NCI-H226 (cell line): ENCODE measurements around the gene SS18L1.

Experiments used
- DNase-seq: peaks from one replicate; pipeline ENCODE4 v3.0.0-alpha.2; 2015

The SS18L1 gene

DNA sequence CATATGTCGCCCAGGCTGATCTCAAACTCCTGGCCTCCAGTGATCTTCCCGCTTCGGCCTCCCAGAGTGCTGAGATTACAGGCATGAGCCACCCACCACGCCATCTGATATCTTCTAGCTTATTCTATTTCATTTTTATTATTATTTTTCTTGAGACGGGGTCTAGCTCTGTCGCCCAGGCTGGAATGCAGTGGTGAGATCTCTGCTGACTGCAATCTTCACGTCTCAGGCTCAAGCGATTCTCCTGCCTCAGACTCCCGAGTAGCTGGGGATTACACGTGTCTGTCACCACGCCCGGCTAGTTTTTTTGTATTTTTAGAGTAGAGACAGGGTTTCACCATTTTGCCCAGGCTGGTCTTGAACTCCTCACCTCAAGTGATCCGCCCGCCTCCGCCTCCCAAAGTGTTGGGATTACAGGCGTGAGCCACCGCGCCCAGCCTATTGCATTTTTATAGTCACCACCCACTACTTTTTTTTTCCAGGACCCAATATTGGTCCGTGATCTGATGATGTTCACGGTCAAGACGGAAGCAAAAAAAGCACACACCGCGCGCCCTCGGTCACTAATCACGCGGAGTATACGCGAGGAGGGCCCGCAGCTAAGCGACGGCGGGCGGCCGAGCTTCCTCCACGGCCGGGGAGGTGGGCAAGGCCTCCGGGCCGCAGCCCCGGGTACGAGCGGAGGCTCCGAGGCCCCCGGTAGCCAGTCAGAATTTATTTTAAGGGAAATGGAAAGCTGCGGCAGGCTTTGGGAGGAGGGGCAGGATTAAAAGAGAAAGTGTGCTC, 22.4 kb upstream of the SS18L1 start:
- DNase-seq: no peak

- DNase-seq: peak; percentile 92
These were observed 21.6 kb upstream of the SS18L1 start, which contains the start of gene LSM14B for GRCh38 chr20:62121776-62122653. Gene LSM14B, plus strand, starts transcription at chr20:62122475. Its CDS starts 192 bp downstream, at chr20:62122667.

DNA sequence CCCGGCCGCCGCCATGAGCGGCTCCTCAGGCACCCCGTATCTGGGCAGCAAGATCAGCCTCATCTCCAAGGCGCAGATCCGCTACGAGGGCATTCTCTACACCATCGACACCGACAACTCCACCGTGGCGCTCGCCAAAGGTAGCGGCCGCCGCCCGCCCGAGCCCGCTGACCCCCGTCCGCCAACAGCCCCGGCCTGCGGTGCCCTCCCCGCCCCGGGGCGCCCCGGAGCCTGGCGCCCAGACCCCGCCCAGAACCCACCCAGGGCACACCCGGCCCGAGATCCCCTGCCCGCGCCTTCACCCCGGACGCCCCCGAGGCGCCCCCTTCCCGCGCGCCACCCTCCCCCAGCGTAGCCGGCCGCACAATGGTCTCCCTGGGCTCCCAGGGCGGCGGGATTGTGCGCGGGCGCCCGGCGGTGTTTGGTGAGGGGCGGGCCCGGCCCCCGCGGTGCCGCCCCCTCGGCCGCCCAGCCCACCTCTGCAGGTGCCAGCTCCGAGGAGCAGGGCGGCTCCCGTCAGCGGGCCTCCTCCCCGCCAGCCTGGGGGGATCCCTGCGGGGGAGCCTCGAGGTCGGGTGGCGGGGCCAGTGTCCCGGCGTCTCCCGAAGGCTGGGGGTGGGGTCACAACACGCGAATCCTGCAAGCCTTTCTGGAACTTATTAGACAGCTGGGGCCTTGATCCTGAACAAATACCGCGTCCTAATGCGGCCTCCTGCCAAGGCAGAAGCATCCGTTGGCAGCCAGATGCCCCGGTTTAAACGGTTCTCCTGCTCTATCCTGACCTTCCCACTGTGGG, 20.7 kb upstream of the SS18L1 start:
- peak; percentile 48 for DNase-seq

DNA sequence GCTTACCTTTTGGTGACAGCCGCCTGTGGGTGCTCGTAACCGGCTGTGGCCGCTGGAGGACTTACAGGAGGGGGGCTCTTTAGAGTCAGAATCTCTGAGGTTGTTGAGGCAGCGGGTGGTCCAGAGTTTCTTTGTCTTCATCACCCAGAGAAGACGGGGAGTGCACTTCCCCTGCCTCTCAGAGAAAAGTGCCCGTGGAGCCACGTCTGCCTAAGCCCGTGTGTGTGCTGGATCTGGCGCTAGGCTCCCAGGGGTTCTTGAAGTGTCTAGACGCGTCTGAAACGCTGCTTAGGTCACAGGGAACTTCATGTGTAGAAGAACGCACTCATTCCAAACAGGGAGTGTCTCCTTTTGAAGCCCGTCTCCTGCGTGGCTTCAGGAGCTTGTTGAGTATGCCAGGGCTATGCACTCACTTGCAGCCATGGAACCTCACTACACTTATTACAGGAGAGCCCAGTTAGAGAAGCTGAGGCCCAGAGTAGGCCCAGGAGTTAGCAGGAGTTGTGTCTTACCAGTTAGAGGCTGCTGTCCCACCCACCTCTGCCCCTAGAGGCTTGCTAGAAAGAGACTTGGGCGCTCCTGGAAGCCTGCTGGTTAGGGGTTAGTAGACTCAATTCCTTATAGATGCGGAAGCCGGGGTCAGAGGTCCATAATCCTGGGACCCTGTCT, 20.0 kb upstream of the SS18L1 start:
- no peak for DNase-seq

DNA sequence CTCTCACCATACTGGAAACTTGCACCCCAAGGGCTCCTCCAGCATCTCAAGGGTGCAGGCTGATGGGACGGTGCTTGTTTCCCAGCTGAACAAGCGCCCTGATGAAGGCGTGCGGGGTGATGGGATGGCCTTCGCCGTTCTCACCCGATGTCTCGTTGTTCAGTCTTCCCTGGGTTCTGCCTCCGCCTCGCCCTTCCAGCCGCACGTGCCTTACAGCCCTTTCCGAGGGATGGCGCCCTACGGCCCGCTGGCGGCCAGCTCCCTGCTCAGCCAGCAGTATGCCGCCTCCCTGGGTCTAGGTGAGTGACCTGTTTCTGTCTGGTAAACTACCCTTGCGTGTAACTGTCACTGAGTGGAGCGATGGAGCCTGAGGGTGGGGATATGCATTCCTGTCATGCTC, 17.4 kb upstream of the SS18L1 start:
- DNase-seq: no peak

DNA sequence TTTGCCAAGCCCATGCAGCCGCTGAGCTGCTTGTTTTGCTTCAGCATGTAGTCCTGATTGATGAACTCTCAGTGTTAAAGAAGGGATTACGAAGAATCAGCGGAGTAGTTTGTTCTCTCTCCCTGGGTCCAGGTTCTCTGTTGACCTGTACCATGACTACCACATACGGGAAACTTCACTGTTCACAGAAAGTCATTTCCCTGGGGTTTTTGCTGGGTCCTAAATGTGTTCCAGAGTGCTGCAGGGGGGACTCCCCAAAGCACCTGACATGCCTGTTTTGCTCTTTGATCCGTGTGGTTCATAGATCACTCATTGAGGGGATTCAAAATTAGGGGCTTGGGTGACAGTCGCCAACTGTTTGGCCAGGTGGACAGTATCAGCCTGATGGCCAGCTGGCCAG, 15.8 kb upstream of the SS18L1 start:
- DNase-seq: no peak

DNA sequence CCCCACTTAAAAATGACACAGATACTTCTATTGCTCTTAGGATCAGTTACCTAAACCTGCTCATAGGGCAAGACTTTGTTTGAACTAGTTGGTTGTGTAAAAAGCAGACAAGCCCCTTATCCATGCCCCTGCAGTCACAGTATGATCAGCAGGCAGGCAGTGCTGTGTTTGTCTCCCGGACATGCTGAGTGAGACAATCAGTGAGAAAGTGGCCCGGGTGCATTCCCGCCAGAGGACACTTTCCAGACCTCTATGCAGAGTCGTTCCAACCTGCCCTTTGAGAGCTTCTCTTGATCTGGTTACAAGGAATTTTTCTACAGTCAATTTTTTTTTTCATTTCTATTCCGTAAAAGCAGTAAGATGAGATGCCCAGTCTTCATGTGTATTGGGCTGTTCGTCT, 15.1 kb upstream of the SS18L1 start:
- no peak for DNase-seq

- DNase-seq: no peak
These were observed 13.6 kb upstream of the SS18L1 start for GRCh38 chr20:62129731-62130531.

DNA sequence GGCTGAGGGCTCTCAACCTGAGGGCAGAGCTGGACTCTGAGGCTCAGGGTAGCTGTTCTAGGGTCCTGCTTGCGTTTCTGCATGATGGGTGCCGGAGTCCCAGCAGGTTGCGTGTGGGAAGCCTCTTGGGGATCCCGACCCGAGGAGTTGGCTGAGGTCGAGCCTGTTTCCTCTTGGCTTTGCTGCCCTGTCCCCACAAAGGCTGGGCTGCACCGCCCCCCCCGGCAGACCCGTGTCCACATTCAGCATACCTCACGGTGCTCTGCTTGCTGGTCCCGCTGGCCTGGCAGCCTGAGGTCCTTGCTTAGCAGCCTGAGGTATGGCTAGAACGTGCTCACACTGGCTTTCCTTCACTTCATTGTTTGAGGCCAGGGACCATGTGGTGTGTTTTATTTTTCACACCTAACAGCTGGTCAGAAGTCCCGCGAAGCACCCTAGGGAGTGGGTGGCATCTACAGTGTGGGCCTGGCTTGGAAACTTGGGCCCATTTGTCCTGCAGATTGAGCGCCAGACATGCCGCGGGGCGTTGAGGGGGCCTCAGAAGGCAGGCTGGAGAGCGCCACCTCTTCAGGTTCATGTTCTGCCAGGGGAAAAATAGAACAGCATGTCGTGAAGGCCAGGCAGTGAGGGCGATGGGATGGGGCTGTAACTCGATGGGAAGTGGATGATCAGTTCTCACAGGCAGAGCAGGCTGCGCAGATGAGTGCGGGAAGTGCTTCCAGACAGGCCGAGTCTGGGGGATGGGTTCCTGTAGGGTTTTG, 11.8 kb upstream of the SS18L1 start:
- no peak for DNase-seq

DNA sequence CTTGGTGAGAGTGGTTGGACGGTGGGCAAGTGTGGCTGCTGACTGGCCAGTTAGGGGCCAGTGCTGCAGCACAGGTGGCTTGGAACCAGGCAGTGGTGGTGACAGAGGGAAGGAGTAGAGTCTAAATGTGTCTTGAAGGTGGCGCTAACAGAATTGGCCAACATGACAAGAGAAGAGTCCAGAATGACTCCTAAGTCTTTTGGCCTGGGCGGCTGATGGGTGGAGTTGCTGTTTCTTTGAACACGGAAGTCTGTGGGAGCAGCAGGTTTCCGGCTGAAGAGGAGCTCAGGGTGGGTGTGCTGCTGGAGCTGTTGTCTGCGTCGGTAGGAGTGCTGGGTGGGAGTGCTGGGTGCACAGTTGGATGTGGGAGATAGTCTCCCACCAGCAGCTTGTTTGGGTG, 11.1 kb upstream of the SS18L1 start:
- no peak for DNase-seq

- DNase-seq: no peak
These were observed 10.3 kb upstream of the SS18L1 start for GRCh38 chr20:62133051-62133845.

GRCh38 chr20:62133864-62134263, 9.7 kb upstream of the SS18L1 start:
- DNase-seq: no peak

- DNase-seq: no peak
These were observed 8.8 kb upstream of the SS18L1 start for GRCh38 chr20:62134735-62135231.

DNA sequence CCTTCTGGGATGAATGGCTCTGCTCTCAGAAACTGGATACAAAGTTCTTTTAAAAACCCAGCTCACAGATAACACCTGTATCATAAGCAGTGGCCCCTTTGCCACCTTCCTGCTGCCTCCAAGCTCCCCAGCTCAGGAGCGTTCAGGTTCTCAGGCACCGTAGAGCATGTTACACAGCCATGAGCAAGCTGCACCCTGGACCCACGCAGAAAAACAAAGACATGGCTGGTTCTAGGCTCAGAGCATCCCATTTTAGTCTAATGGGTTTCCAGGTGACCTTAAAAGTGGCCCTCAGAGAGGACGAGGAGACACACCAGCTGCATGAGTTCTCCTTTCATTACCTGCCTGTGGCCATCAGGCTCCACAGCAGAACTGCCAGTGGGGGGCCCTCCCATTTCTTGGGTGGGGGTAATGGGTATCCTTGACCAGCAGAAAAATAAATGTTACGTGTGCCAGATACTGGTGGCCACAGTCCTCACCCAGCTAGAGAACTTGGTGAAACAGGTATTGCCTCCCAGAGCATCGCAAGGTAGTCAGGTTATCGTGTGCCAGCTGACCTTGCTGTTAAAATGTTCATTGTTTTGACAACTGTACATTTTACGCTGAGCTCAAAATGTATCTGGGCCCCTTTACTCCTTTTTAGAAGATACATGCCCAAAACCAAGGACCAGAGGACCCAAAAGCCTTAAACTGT, 7.8 kb upstream of the SS18L1 start:
- no peak for DNase-seq

DNA sequence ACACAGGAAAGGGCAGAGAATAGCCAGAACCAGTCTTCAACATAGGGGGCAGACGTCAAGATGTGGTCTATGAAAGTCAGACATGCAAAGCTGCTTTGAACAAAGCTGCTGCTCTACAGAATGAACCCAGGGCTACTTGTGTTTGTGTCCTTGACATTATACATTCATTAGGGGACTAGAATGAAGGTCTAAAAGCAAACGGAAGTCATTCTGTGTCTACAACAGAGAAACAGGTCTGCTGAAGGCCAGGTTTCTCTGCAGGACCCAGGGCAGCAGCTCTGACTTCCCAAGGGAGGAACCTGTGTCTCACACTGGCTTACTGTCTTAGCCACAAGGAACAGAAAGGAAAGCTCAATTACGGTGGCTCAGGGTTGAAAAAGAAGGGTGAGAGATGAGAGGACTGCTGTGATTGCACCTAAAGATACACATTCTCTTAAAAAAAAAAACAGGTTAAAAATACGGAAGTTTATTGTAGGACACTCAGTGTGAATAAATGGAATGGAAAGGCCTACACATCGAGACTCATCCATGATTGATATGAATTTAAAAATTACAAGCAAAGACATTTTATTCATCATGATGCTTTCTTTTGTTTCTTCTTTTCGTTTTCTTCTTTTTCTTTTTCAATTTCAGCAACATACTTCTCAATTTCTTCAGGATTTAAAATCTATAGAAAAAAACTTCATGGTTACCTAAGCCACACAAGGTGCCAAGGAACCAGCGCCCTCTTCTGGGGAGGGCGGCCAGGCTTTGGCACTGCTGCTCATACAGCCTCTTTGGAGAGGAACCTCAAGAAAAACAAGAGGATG, 7.1 kb upstream of the SS18L1 start:
- DNase-seq: peak; percentile 40

DNA sequence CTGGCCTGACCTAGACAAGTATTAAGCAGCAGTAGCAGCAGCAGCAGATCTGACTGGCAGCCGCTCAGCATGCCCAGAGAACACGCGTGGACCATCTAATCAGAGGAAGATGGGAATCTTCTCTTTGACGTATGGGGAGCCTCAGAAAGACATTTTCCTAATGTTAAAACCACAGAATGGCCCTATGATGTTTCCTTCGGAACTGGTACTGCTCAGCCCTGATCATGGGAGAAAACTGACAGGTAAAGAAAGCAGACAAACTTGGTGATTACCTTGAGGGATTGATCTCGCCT, 6.5 kb upstream of the SS18L1 start:
- no peak for DNase-seq

DNA sequence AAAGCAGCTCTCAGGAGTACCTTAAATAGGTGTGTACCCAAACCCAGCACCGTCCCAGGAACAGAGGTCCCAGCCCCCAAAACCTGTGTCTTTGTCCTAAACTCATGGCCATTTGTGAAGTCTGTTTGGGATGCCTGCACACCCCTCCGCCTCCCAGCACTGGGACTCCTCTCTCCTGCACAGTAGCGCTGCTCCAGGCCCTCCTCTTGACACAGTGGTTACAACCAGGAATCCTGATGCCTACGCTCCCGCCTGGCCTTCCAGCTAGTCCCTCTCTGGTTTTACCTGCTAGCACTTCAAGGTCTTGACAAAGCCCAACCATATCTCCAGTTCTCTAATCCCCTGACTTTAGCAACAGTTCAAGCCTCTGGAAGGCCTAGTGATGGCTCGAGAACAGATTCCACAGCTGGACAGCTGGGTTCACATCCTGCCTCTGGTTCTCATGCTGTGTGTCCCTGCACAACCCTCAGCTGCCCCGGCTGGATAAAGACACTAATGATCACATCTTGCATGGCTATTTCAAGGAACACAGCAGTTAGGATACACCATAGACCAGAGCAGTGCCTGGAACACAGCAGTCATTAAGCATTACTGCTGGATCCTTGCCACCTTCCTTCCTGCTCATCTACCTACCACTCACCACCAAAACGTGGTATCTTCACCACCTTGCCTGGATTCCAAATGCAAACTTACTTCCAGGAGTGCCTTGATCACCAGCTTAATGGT, 5.9 kb upstream of the SS18L1 start:
- no peak for DNase-seq

- DNase-seq: no peak
These were observed 5.4 kb upstream of the SS18L1 start for GRCh38 chr20:62138204-62138543.
